ENCODE results near the gene TSPAN15. TPM values are rescaled to one million over a fixed set of nuclear protein-coding genes. Genes with fewer than 3 reads are reported as not detected.

The TSPAN15 gene
- total and polyA plus RNA-seq, 2 experiments from 2014 or later, result 0.34 TPM; not detected in 1

DNA sequence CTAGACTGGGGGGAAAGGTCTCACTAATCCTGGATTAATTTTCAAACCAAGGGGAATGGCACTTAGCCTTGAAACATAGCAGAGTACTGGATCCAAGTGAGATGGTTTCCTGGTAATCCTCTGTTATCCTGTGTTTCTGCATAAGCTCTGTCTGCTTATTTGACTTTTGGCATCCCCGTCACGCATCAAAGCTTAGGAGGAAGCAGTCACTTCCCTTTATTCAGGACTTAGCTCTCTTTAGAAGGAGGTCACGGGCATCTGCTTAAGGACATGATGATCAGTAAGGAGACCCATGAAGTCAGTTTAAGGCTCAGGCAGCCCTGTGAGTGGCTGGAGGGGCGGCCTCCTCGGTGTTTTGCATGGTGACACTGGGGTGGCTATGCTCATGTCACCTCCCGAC, 30.0 kb downstream of the TSPAN15 start:
- no peaks in the 10 kb centered on the region for H3K4me1 ChIP-seq (ENCODE audit: insufficient read depth)
- in situ Hi-C loops (cut with MboI), result no loop called here
- H3K36me3 ChIP-seq (ENCODE audit: low read depth), result no peaks in the 10 kb centered on the region
- no peaks in the 10 kb centered on the region for H3K79me2 ChIP-seq (ENCODE audit: insufficient read depth)
- H3K9me3 ChIP-seq (ENCODE audit: low read depth), result no peaks in the 10 kb centered on the region
- 0 out of 2 replicates have a peak, but pooled peaks cover 4% of the 10 kb centered on the region for H3K27me3 ChIP-seq (replicated peaks; ENCODE audit: insufficient read depth)
- no peaks in the 10 kb centered on the region for H3F3A ChIP-seq (ENCODE audit: insufficient read depth)
- H4K20me1 ChIP-seq (ENCODE audit: insufficient read depth), result no peaks in the 10 kb centered on the region
- H3K9me2 ChIP-seq (ENCODE audit: insufficient read depth), result no peaks in the 10 kb centered on the region
- no peak overlapping the region for H3K4me3 ChIP-seq
- no peak overlapping the region for H3K4me2 ChIP-seq (ENCODE audit: unreplicated experiment)
- TF ChIP-seq EZH2phosphoT487 (IDR thresholded peaks at IDR 0.05; ENCODE audit: insufficient read depth, low read depth) (no peak), EZH2 (IDR thresholded peaks at IDR 0.05; ENCODE audit: insufficient read depth, poor library complexity, severe bottlenecking) (no peak)
- no peak overlapping the region for H3K9ac ChIP-seq
- no peak for DNase-seq
- H2AFZ ChIP-seq, result no peak overlapping the region
- no peak overlapping the region for H3K27ac ChIP-seq
- 86 to 92% methylated on average over 6 of the region's 6 CpGs for WGBS, 2 experiments (ENCODE audit: low coverage in 1 of 2, low lambda C conversion rate in 2 of 2, missing lambda C conversion rate in 2 of 2)

DNA sequence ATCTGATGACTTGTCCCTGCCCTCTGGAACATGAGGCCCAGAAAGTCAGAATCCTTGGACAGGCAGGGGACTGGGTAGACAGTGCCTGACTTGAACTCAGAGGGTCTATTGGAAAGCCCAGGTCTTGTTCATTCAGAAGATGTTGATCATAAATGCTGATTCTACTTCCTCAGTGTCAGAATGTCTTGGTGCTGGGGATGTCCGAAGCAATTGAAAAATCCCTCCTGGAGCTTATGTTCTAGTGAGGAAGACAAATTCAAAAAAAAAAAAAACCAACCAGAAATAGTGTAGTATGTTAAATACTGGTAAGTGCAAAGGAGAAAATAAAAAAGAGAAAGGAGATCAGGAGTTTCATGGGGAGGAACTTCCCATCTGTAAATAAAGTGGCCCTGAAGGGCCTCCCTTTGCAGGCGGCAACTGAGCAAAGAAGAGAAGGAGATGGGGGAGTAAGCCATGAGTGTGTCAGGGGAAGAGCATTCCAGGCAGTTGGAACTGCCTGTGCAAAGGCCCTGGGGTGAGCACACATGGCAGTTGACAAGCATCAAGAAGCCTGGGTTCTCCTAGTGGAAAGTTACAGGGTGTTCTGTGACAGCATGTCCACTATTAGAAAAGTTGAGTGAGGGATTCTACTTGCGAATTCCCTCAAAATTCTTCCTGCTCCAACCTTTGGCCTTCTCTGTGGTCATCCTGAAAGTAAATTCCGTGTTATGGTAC, 30.7 kb downstream of the TSPAN15 start:
- DNase-seq, result no peak
- Histone ChIP-seq H3K4me2 (ENCODE audit: unreplicated experiment) (no peak overlapping the region), H3K9me3 (ENCODE audit: low read depth) (no peaks in the 10 kb centered on the region), H3K27ac (no peak overlapping the region), H4K20me1 (ENCODE audit: insufficient read depth) (no peaks in the 10 kb centered on the region), H2AFZ (no peak overlapping the region), H3K9ac (no peak overlapping the region), H3K9me2 (ENCODE audit: insufficient read depth) (no peaks in the 10 kb centered on the region), H3K4me1 (ENCODE audit: insufficient read depth) (no peaks in the 10 kb centered on the region), H3K36me3 (ENCODE audit: low read depth) (no peaks in the 10 kb centered on the region), H3K4me3 (no peak overlapping the region), H3K79me2 (ENCODE audit: insufficient read depth) (no peaks in the 10 kb centered on the region), H3K27me3 (replicated peaks; ENCODE audit: insufficient read depth) (0 out of 2 replicates have a peak, but pooled peaks cover 4% of the 10 kb centered on the region), H3F3A (ENCODE audit: insufficient read depth) (no peaks in the 10 kb centered on the region)
- TF ChIP-seq EZH2phosphoT487 (IDR thresholded peaks at IDR 0.05; ENCODE audit: insufficient read depth, low read depth), result no peak
- TF ChIP-seq EZH2 (IDR thresholded peaks at IDR 0.05; ENCODE audit: insufficient read depth, poor library complexity, severe bottlenecking), result no peak
- 76 to 80% methylated on average over 4 of the region's 4 CpGs for WGBS, 2 experiments (ENCODE audit: low coverage in 1 of 2, low lambda C conversion rate in 2 of 2, missing lambda C conversion rate in 2 of 2)
- in situ Hi-C loops (cut with MboI), result no loop called here

DNA sequence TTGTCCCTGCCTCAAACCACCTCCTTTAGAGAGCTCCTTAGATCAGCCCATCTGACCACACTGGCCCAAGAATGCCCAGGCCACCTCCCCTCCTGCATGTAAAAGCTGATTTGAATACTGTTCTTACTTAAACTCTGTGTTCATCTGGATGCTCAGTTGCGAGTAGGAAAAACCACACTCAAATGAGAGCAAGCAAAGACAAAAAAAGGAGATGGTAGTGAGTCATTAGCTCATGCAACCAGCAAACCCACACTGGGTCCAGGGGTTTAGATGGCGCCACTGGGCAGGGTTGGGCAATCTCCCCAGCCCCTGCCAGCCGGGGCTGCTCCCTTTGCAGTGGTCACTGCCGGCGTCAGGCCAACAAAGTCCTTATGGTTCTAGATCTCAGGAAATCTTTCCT, 32.7 kb downstream of the TSPAN15 start:
- Histone ChIP-seq H3K9ac (no peak overlapping the region), H3K36me3 (ENCODE audit: low read depth) (no peaks in the 10 kb centered on the region), H3K9me3 (ENCODE audit: low read depth) (no peaks in the 10 kb centered on the region), H2AFZ (no peak overlapping the region), H3K27ac (no peak overlapping the region), H3K27me3 (replicated peaks; ENCODE audit: insufficient read depth) (no peaks in the 10 kb centered on the region), H3K4me1 (ENCODE audit: insufficient read depth) (no peaks in the 10 kb centered on the region), H3K4me2 (ENCODE audit: unreplicated experiment) (no peak overlapping the region), H3F3A (ENCODE audit: insufficient read depth) (no peaks in the 10 kb centered on the region), H4K20me1 (ENCODE audit: insufficient read depth) (no peaks in the 10 kb centered on the region), H3K79me2 (ENCODE audit: insufficient read depth) (no peaks in the 10 kb centered on the region), H3K9me2 (ENCODE audit: insufficient read depth) (no peaks in the 10 kb centered on the region), H3K4me3 (no peak overlapping the region)
- in situ Hi-C loops (cut with MboI), result no loop called here
- DNase-seq, result peak; percentile 33
- WGBS, 2 experiments (ENCODE audit: low coverage in 1 of 2, low lambda C conversion rate in 2 of 2, missing lambda C conversion rate in 2 of 2), result 73 to 77% methylated on average over 5 of the region's 5 CpGs
- no peak for TF ChIP-seq EZH2phosphoT487 (IDR thresholded peaks at IDR 0.05; ENCODE audit: insufficient read depth, low read depth)
- no peak for TF ChIP-seq EZH2 (IDR thresholded peaks at IDR 0.05; ENCODE audit: insufficient read depth, poor library complexity, severe bottlenecking)

DNA sequence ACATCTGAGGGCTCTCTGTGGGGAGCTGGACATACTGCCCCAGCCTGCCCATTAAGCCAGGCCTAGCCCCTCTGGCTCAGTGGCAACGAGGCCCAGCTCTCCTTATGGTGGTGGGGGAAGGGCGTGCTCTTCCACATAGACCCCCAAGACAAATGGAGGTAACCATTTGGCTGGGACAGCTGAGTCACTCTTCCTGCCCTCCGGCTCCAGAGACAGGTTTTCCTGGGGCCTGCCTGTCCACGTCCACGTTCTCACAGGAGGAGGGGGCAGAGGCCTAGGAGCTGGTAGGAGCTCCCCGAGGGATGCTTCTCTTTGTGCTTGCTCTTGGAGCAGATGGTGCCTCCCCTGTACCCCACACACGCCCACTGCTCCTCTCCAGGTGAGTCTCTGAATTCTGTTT, 33.5 kb downstream of the TSPAN15 start:
- Histone ChIP-seq H3K27ac (no peak overlapping the region), H3K79me2 (ENCODE audit: insufficient read depth) (no peaks in the 10 kb centered on the region), H3F3A (ENCODE audit: insufficient read depth) (no peaks in the 10 kb centered on the region), H4K20me1 (ENCODE audit: insufficient read depth) (no peaks in the 10 kb centered on the region), H3K4me3 (no peak overlapping the region), H3K36me3 (ENCODE audit: low read depth) (no peaks in the 10 kb centered on the region), H3K27me3 (replicated peaks; ENCODE audit: insufficient read depth) (no peaks in the 10 kb centered on the region), H3K9ac (no peak overlapping the region), H3K4me2 (ENCODE audit: unreplicated experiment) (no peak overlapping the region), H2AFZ (no peak overlapping the region), H3K9me3 (ENCODE audit: low read depth) (no peaks in the 10 kb centered on the region), H3K9me2 (ENCODE audit: insufficient read depth) (no peaks in the 10 kb centered on the region), H3K4me1 (ENCODE audit: insufficient read depth) (no peaks in the 10 kb centered on the region)
- in situ Hi-C loops (cut with MboI), result no loop called here
- 65 to 71% methylated on average over 6 to 7 of the region's 7 CpGs for WGBS, 2 experiments (ENCODE audit: low coverage in 1 of 2, low lambda C conversion rate in 2 of 2, missing lambda C conversion rate in 2 of 2)
- no peak for TF ChIP-seq EZH2phosphoT487 (IDR thresholded peaks at IDR 0.05; ENCODE audit: insufficient read depth, low read depth)
- TF ChIP-seq EZH2 (IDR thresholded peaks at IDR 0.05; ENCODE audit: insufficient read depth, poor library complexity, severe bottlenecking), result no peak
- DNase-seq, result no peak

All from GM23248 (cell line).